H1 (cell line): ENCODE data around the gene DNAJB11. TPM values are rescaled to one million over a fixed set of nuclear protein-coding genes. Genes with fewer than 3 reads are reported as not detected.

Experiments
- CTCF ChIA-PET: fragments of 300-600 bp; sonication (Branson Sonifier 250); formaldehyde crosslinking; loops from one replicate; lab custom pipeline; 2021; ENCODE audit not compliant: partially characterized antibody; lab: Charles Lee
- POLR2A ChIA-PET: fragments of 300-600 bp; sonication (Branson Sonifier 250); formaldehyde crosslinking; loops from one replicate; lab custom pipeline; 2021; ENCODE audit warnings: inconsistent platforms; ENCODE audit not compliant: partially characterized antibody; lab: Charles Lee
- DNase-seq, 2 experiments: peaks; one replicate each; pipeline versions ENCODE4 v3.0.0 to v3.0.0-alpha.2; 2010 to 2022; ENCODE audit warnings: low spot score in 2 of 2, low read depth in 1 of 2, mixed read lengths in 1 of 2
- FAIRE-seq: peaks from 2 replicates; lab custom pipeline; 2011; peaks lifted over from hg19 to GRCh38; lab: Jason Lieb, UNC
- H2AFZ ChIP-seq: 2 replicates; pipeline ENCODE4 v1.8.1; 2012; ENCODE audit warnings: low read length, inconsistent platforms
- H2AK5ac ChIP-seq: 2 replicates; pipeline ENCODE4 v1.6.1; 2013; ENCODE audit warnings: low read depth, low read length
- H2BK120ac ChIP-seq: replicated peaks from 2 replicates; pipeline ENCODE3; 2013; ENCODE audit warnings: low read depth, low read length, inconsistent platforms
- H2BK12ac ChIP-seq: 2 replicates; pipeline ENCODE4 v1.6.1; 2013; ENCODE audit warnings: low read depth, low read length
- H2BK15ac ChIP-seq: 2 replicates; pipeline ENCODE4 v1.6.1; 2013; ENCODE audit warnings: low read length
- H2BK20ac ChIP-seq: 2 replicates; pipeline ENCODE4 v1.6.1; 2013; ENCODE audit warnings: low read length
- H2BK5ac ChIP-seq: 2 replicates; pipeline ENCODE4 v1.6.1; 2013; ENCODE audit warnings: low read depth, low read length
- H3K14ac ChIP-seq: 2 replicates; pipeline ENCODE4 v1.6.1; 2013; ENCODE audit warnings: inconsistent platforms; ENCODE audit not compliant: insufficient read length
- H3K18ac ChIP-seq: 2 replicates; pipeline ENCODE4 v1.6.1; 2013; ENCODE audit warnings: low read length; ENCODE audit errors: extremely low read depth
- H3K23ac ChIP-seq: 2 replicates; pipeline ENCODE4 v1.6.1; 2013; ENCODE audit warnings: inconsistent platforms; ENCODE audit not compliant: insufficient read length
- H3K23me2 ChIP-seq: 2 replicates; pipeline ENCODE4 v1.6.1; 2013; ENCODE audit warnings: low read depth, low read length
- H3K27ac ChIP-seq: 2 replicates; pipeline ENCODE4 v1.6.1; 2011; ENCODE audit warnings: low read depth, low read length, inconsistent platforms
- H3K27me3 ChIP-seq, 4 experiments: replicated peaks in 1 of 4; 1 replicate in 1 of 4; 2 replicates in 3 of 4; pipeline versions ENCODE4 v1.6.1 to v1.8.1; 2011 to 2013; ENCODE audit warnings: low read length in 3 of 4, mild to moderate bottlenecking in 3 of 4, inconsistent platforms in 2 of 4, mixed read lengths in 2 of 4, moderate library complexity in 1 of 4; ENCODE audit not compliant: control insufficient read depth in 3 of 4, insufficient read depth in 3 of 4; ENCODE audit errors: extremely low read depth in 1 of 4
- H3K36me3 ChIP-seq, 4 experiments: 2 replicates each; pipeline versions ENCODE4 v1.6.1 to v1.8.1; 2011 to 2013; ENCODE audit warnings: mild to moderate bottlenecking in 4 of 4, low read length in 3 of 4, moderate library complexity in 2 of 4, control low read depth in 1 of 4, inconsistent platforms in 1 of 4; ENCODE audit not compliant: insufficient read depth in 4 of 4, control insufficient read depth in 2 of 4
- H3K4ac ChIP-seq: replicated peaks from 2 replicates; pipeline ENCODE3; 2013; ENCODE audit warnings: low read length, low read depth, mixed read lengths, inconsistent platforms; ENCODE audit not compliant: insufficient read length
- H3K4me1 ChIP-seq, 4 experiments: replicated peaks in 1 of 4; 1 replicate in 1 of 4; 2 replicates in 3 of 4; pipeline versions ENCODE4 v1.6.1 to v1.8.1; 2011 to 2013; ENCODE audit warnings: low read length in 3 of 4, inconsistent platforms in 2 of 4, mixed read lengths in 1 of 4; ENCODE audit not compliant: insufficient read depth in 4 of 4, control insufficient read depth in 3 of 4
- H3K4me2 ChIP-seq, 2 experiments: 2 replicates each; pipeline versions ENCODE4 v1.6.1 to v1.8.1; 2011 to 2013; ENCODE audit warnings: low read depth in 2 of 2, low read length in 2 of 2, control low read depth in 1 of 2, inconsistent platforms in 1 of 2, mild to moderate bottlenecking in 1 of 2; ENCODE audit not compliant: insufficient read depth in 1 of 2
- H3K4me3 ChIP-seq, 4 experiments: fragments of 200-600, 300-600 bp in 1 of 4; sonication (generic), shearing (Covaris generic), sonication (Bioruptor Twin) in 1 of 4; 2 replicates each; pipeline versions ENCODE4 v1.5.1 to v1.8.1; 2011 to 2016; ENCODE audit warnings: low read length in 4 of 4, low read depth in 3 of 4, control low read depth in 2 of 4, inconsistent platforms in 2 of 4, mild to moderate bottlenecking in 2 of 4, mixed read lengths in 1 of 4, moderate library complexity in 1 of 4; ENCODE audit not compliant: insufficient read depth in 2 of 4; ENCODE audit errors: extremely low read depth in 1 of 4
- H3K56ac ChIP-seq: replicated peaks from 2 replicates; pipeline ENCODE3; 2013; ENCODE audit warnings: low read depth, mild to moderate bottlenecking, mixed read lengths, low read length, inconsistent platforms; ENCODE audit not compliant: insufficient read length
- H3K79me1 ChIP-seq: 2 replicates; pipeline ENCODE4 v1.6.1; 2013; ENCODE audit warnings: low read depth, low read length, control low read depth
- H3K79me2 ChIP-seq, 2 experiments: 2 replicates each; pipeline versions ENCODE4 v1.6.1 to v1.8.1; 2012 to 2013; ENCODE audit warnings: low read length in 2 of 2, mild to moderate bottlenecking in 2 of 2, inconsistent platforms in 1 of 2; ENCODE audit not compliant: insufficient read depth in 2 of 2, control insufficient read depth in 1 of 2
- H3K9ac ChIP-seq, 4 experiments: replicated peaks in 1 of 4; 1 replicate in 1 of 4; 2 replicates in 3 of 4; pipeline versions ENCODE4 v1.6.1 to v1.8.1; 2011 to 2013; ENCODE audit warnings: low read depth in 3 of 4, low read length in 3 of 4, control low read depth in 2 of 4, mild to moderate bottlenecking in 2 of 4, moderate library complexity in 2 of 4, inconsistent platforms in 1 of 4; ENCODE audit errors: extremely low read depth in 1 of 4
- H3K9me3 ChIP-seq, 2 experiments: 2 replicates each; pipeline versions ENCODE4 v1.6.1 to v1.8.1; 2012 to 2013; ENCODE audit warnings: mild to moderate bottlenecking in 2 of 2, moderate library complexity in 2 of 2, control low read depth in 1 of 2, inconsistent platforms in 1 of 2, low read depth in 1 of 2, low read length in 1 of 2, mixed read lengths in 1 of 2; ENCODE audit not compliant: insufficient read depth in 2 of 2
- H4K20me1 ChIP-seq, 2 experiments: replicated peaks in 1 of 2; 2 replicates each; pipeline versions ENCODE3 to v1.8.1; 2011 to 2013; ENCODE audit warnings: inconsistent platforms in 2 of 2, low read length in 2 of 2, mild to moderate bottlenecking in 1 of 2; ENCODE audit not compliant: insufficient read depth in 2 of 2, control insufficient read depth in 1 of 2
- H4K5ac ChIP-seq: 2 replicates; pipeline ENCODE4 v1.6.1; 2013; ENCODE audit warnings: low read length, low read depth, mixed read lengths, inconsistent platforms; ENCODE audit not compliant: insufficient read length
- H4K8ac ChIP-seq: 2 replicates; pipeline ENCODE4 v1.8.0; 2013; ENCODE audit warnings: mild to moderate bottlenecking, moderate library complexity, low read length, inconsistent platforms; ENCODE audit not compliant: insufficient read depth; ENCODE audit errors: extremely low read depth
- H4K91ac ChIP-seq: replicated peaks from 2 replicates; pipeline ENCODE3; 2013; ENCODE audit warnings: low read length, mixed read lengths, inconsistent platforms; ENCODE audit not compliant: insufficient read length
- BACH1 ChIP-seq: IDR thresholded peaks from 2 replicates; pipeline ENCODE4 v1.6.1; 2012; ENCODE audit warnings: low read length, improper control_type of control experiment
- CBX5 ChIP-seq: fragments of 300-800, 300-1000 bp; sonication (generic); IDR thresholded peaks from 2 replicates; pipeline ENCODE4 v1.7.1; 2016; ENCODE audit warnings: antibody characterized with exemption, low read length, low read depth
- FOSL1 ChIP-seq: IDR thresholded peaks from 2 replicates; pipeline ENCODE4 v1.6.1; 2011; ENCODE audit warnings: mild to moderate bottlenecking, low read depth, low read length, moderate library complexity; ENCODE audit not compliant: insufficient read depth
- HDAC2 ChIP-seq, 2 experiments: fragments of 300-600 bp in 1 of 2; sonication (generic) in 1 of 2; IDR thresholded peaks; 2 replicates each; pipeline ENCODE4 v1.6.1; 2011 to 2012; ENCODE audit warnings: low read depth in 2 of 2, low read length in 2 of 2, mild to moderate bottlenecking in 2 of 2, moderate library complexity in 2 of 2, borderline replicate concordance in 1 of 2, inconsistent platforms in 1 of 2
- JUN ChIP-seq: IDR thresholded peaks from 2 replicates; pipeline ENCODE4 v1.6.1; 2011; ENCODE audit warnings: low read depth, mild to moderate bottlenecking, improper control_type of control experiment, low read length
- KDM1A ChIP-seq: fragments of 200-600, 300-600 bp; sonication (generic); IDR thresholded peaks from 2 replicates; pipeline ENCODE4 v1.7.1; 2016; ENCODE audit warnings: mild to moderate bottlenecking, low read length, borderline replicate concordance
- KDM4A ChIP-seq: IDR thresholded peaks from one replicate; pipeline ENCODE4 v1.7.1; 2012; ENCODE audit warnings: low read depth, mild to moderate bottlenecking, moderate library complexity, low read length, inconsistent platforms; ENCODE audit not compliant: severe bottlenecking
- SP2 ChIP-seq: IDR thresholded peaks from 2 replicates; pipeline ENCODE4 v1.6.1; 2012; ENCODE audit warnings: mild to moderate bottlenecking, low read length, inconsistent platforms
- SP4 ChIP-seq: IDR thresholded peaks from 2 replicates; pipeline ENCODE4 v1.6.1; 2012; ENCODE audit warnings: low read length, inconsistent platforms
- TAF7 ChIP-seq: optimal IDR thresholded peaks from 2 replicates; pipeline ENCODE3; 2011; ENCODE audit warnings: low read depth, mild to moderate bottlenecking, inconsistent platforms, low read length, moderate library complexity, borderline replicate concordance
- WGBS, 2 experiments: shearing (Covaris generic) in 1 of 2; methylation state at CpG; one replicate each; pipeline versions ENCODE4 v1.1.6 to v1.1.7; 2013 to 2015; ENCODE audit warnings: low lambda C conversion rate in 2 of 2, mixed read lengths in 2 of 2, inconsistent platforms in 1 of 2, low coverage in 1 of 2, missing lambda C conversion rate in 1 of 2; ENCODE audit not compliant: insufficient replicate concordance in 2 of 2, insufficient coverage in 1 of 2, insufficient read length in 1 of 2; ENCODE audit errors: extremely low coverage in 1 of 2, missing lambda C conversion rate in 1 of 2; 5-methylcytosine and 5-hydroxymethylcytosine counted together
- polyA plus RNA-seq, 7 experiments: library from polyadenylated mRNA; depleted of rRNA in 3 of 7; stranded (reverse) in 5 of 7; unstranded in 2 of 7; fragments of >200 nt in 5 of 7; fragments of 200-250 nt in 2 of 7; gene quantifications; 1 replicate in 5 of 7; 2 replicates in 1 of 7; 4 replicates in 1 of 7; pipeline versions ENCODE4 v1.2.1 to v1.2.3, GENCODE V29; 2011 to 2013; ENCODE audit warnings: missing spikeins in 2 of 7, mixed read lengths in 2 of 7
- total RNA-seq: library from RNA; stranded (reverse); fragmentation: NEBNext Ultra II Directional; extraction: Animal tissue kit (Norgen Biotek cat#: 25700); gene quantifications from 2 replicates; pipeline ENCODE4 v1.2.1, GENCODE V29; 2021
- TF ChIP-seq, protein P1 (sequence below): IDR thresholded peaks from 2 replicates; pipeline ENCODE4 v1.6.1; 2011; ENCODE audit warnings: low read length, improper control_type of control experiment

Gene DNAJB11
- total and polyA plus RNA-seq, 2 of the 8 experiments (the other 6 are each of a cell fraction or from before 2014, with no cell fraction given): 14.6 to 63.9 TPM

DNA sequence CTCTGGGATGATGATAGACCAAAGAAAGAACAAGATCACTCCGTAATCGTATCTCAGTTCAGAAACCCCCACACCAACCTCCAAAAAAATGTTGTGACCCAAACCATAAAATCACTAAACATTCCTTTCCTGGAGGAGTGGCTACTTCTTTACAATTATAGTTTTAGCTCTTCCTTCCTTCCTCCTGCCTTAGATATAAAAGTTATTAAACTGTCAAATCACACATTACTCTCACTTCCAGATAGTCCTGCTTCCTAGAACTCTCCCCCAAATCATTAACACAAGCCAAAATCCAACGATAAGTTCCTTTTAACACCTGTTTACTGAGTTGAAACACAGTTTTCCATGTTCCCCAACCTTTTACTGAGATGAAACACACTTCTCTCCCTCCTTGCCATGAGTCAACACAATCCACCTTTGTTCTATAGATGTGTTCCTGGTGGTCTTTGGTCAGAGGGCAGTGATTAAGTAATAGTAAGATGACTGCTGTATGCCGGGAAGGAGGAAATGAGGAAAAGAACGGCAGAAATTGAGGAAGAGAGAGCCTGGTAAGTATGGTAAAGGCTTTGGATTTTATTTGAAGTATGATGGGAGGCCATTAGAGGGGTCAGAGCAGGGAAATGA lies 18.0 kb upstream of the DNAJB11 start:
- TF ChIP-seq TAF7 (no peak), HDAC2 (IDR thresholded peaks at IDR 0.05; ENCODE audit: borderline replicate concordance in 1 of 2, low read depth in 2 of 2, low read length in 2 of 2) (no peak), CBX5 (no peak), KDM4A (no peak), SP4 (no peak), KDM1A (no peak), JUN (no peak), BACH1 (no peak), FOSL1 (no peak), SP2 (no peak)
- TF ChIP-seq, protein P1, sequence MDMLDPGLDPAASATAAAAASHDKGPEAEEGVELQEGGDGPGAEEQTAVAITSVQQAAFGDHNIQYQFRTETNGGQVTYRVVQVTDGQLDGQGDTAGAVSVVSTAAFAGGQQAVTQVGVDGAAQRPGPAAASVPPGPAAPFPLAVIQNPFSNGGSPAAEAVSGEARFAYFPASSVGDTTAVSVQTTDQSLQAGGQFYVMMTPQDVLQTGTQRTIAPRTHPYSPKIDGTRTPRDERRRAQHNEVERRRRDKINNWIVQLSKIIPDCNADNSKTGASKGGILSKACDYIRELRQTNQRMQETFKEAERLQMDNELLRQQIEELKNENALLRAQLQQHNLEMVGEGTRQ: no peak
- H2BK20ac ChIP-seq: no peak overlapping the region
- no peaks in the 10 kb centered on the region for H3K4me1 ChIP-seq
- H2AK5ac ChIP-seq: no peak overlapping the region
- H2BK12ac ChIP-seq: no peak overlapping the region
- H4K20me1 ChIP-seq: peaks cover 0 to 2% of the 10 kb centered on the region in 2 experiments
- H3K79me1 ChIP-seq: no peaks in the 10 kb centered on the region
- 92% methylated on average over 5 of the region's 5 CpGs; no CpG with 5 or more reads in 1 of the 2 experiments for WGBS, 2 experiments
- peaks cover 0 to 12% (median 7%) of the 10 kb centered on the region in 4 experiments; a peak in 4 of 8 replicates for H3K36me3 ChIP-seq
- no peak overlapping the region for H4K5ac ChIP-seq
- no peak overlapping the region for H2BK5ac ChIP-seq
- no peaks in the 10 kb centered on the region for H3K23me2 ChIP-seq
- ChIA-PET CTCF (interaction anchor here (6.0 kb wide), 1 partner anchor 12 kb away, joined by 57 read pairs; no protein-coding TSS in a partner anchor), POLR2A (no interaction called here)
- no peak overlapping the region for H3K4ac ChIP-seq
- FAIRE-seq (no peak), DNase-seq (no peak)
- H4K8ac ChIP-seq: no peak overlapping the region
- H4K91ac ChIP-seq: no peak overlapping the region
- no peak overlapping the region for H3K27ac ChIP-seq
- no peak overlapping the region for H3K4me3 ChIP-seq
- H3K27me3 ChIP-seq: no peaks in the 10 kb centered on the region
- H3K9ac ChIP-seq: no peak overlapping the region
- H3K4me2 ChIP-seq: no peak overlapping the region
- no peak overlapping the region for H3K56ac ChIP-seq
- no peak overlapping the region for H2AFZ ChIP-seq
- H3K23ac ChIP-seq: no peak overlapping the region
- H3K9me3 ChIP-seq: no peaks in the 10 kb centered on the region
- no peak overlapping the region for H3K14ac ChIP-seq
- no peaks in the 10 kb centered on the region for H3K79me2 ChIP-seq
- no peak overlapping the region for H3K18ac ChIP-seq
- no peak overlapping the region for H2BK15ac ChIP-seq
- no peak overlapping the region for H2BK120ac ChIP-seq
